Measurements from ENCODE around the gene RNF152.

The RNF152 gene, protein sequence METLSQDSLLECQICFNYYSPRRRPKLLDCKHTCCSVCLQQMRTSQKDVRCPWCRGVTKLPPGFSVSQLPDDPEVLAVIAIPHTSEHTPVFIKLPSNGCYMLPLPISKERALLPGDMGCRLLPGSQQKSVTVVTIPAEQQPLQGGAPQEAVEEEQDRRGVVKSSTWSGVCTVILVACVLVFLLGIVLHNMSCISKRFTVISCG

DNA sequence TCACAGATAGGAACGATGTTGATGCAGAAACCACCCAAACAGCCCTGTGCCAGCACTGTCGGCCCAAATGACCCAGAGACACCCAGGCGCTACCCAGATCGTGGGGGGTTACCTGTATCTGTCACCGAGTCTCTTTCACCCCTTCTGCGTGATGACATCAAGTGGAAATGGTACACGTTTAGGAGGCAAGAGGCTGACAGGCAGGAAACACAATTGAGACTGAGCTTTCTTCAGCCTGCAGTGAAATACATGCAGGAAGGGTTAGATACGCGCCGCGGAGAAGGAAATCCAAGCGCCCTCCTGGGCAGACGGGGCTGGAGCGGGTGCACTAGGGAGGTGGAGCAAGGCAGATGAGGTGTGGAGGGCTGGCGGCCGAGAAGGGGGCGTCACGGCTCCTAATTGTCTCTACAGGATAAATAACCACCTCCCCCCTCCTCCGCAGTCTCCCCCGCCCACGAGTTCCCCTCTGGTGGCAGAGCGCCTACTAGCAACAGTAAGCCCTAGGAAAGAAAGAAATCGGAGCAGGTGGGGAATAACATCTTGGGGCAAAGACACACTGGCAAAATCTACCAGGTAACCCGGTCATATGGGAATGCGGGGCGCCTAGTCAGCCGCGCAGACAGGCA, at the start of gene RNF152:
Gene RNF152, minus strand, starts transcription at position 325 of the 626 bp plus-strand sequence. CDS start 76,544 bp downstream, outside the sequence.
- DNase-seq: peak; percentile 28

- no peak for DNase-seq
Observed at GRCh38 chr18:61941948-61942471, 49.2 kb upstream of the RNF152 start.

GRCh38 chr18:61939046-61939674, 46.4 kb upstream of the RNF152 start:
- DNase-seq: no peak

GRCh38 chr18:61935362-61935761, 42.6 kb upstream of the RNF152 start:
- DNase-seq: no peak

GRCh38 chr18:61931654-61932379, 39.0 kb upstream of the RNF152 start:
- no peak for DNase-seq

- DNase-seq: no peak
Observed at GRCh38 chr18:61929881-61930640, 37.3 kb upstream of the RNF152 start.

DNA sequence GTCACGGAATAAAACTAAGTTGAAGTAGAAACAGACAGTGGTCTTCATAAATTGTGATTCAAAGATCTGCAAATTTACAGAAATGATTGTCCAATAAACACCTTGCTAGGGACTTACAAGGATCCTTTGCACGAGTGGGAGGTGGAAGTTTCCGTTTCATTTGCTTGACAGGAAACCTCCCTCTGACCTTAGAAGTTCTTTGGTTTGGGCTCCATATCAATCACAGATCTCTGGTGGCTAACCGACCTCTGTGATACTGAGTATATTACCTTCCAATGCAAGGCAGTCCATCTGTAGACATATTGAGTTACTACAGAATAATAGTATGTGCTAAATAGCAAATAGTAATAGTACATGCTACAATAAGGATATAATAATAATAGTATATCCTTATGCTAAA, 33.7 kb upstream of the RNF152 start:
- DNase-seq: no peak

DNA sequence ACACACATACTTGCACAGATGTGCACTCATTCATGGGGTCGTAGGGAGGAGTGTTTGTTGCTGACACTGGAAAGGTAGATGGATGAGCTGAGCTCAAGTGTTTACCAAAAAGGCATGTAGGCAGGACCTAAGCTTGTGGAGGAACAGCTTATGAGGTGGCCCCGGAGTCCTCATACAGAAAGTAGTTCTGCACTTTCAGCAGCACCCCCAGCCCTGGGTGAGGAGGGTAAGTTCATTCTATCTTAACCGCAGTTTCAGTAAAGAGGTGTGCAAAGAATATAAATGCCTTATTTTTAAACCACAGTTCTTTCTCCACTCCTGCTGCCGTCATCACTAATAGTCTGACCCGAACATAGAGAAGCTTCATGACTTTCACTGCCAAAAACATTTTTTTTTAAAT, 31.7 kb upstream of the RNF152 start:
- DNase-seq: no peak

GRCh38 chr18:61922435-61922834, 29.6 kb upstream of the RNF152 start:
- DNase-seq: no peak

DNA sequence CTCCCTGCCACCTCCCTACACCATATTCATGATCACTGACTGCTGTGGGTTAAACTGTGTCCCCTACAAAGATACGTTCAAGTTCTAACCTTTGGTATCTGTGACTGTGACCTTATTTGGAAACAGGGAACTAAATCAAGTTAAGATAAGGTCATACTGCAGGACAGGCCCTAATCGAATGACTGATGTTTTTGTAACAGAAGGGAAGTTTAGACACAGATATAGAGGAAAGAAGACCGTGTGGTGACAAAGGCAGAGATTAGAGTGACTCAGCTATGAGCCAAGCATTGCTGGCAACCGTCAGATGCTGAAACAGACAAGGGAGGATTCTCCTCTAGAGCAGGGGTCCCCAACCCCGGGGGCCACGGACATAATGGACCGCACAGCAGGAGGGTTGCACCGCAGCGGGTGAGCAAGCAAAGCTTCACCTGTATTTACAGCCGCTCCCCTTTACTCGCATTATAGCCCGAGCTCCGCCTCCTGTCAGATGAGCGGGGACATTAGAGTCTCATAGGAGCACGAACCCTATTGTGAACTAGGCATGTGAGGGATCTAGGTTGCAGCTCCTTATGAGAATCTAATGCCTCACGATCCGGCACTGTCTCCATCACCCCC, 28.9 kb upstream of the RNF152 start:
- DNase-seq: no peak

DNA sequence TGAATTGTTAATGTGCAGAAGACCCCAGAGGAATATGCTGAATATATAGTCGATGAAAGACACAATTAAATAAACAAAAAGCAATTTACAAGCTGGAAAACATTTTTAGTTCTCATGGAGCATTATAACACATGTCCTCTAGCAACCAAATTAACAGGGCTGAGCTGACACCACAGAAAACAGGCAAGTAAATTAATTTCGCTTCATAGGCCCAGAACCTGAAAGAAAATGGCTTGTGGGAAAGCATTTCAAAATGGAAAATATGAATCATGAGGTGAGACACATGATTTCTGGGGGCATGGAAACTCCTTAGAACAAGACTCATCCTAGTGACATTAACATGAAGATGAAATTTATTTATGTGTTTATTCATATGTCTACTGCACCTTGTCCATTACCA, 25.0 kb upstream of the RNF152 start:
- DNase-seq: no peak

DNA sequence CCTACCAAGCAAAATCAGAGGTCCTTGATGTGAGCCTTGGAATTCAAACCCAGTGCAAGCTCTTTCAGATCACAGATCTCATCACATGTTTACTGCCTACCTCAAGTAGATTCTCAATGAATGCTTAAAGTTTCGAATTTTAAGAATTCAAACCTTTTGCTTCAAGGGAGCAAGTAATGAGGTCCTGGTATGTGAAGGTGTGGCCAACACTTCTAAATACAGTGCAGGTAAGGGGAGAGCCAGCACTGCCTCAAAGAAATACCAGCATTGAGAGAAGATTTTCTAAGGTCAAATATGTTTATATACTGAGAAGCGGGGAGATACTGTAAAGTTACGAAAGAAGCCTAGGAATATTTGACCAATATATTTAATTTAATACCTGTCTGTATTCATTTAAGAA, 19.7 kb upstream of the RNF152 start:
- no peak for DNase-seq

- no peak for DNase-seq
Observed at GRCh38 chr18:61910101-61910500, 17.3 kb upstream of the RNF152 start.

GRCh38 chr18:61908661-61909060, 15.9 kb upstream of the RNF152 start:
- DNase-seq: no peak

- DNase-seq: peak; percentile 16
Observed at GRCh38 chr18:61901323-61901986, 8.6 kb upstream of the RNF152 start.

- DNase-seq: no peak
Observed at GRCh38 chr18:61900504-61901281, 7.9 kb upstream of the RNF152 start.

GRCh38 chr18:61898640-61899101, 5.9 kb upstream of the RNF152 start:
- no peak for DNase-seq

- DNase-seq: no peak
Observed at GRCh38 chr18:61896757-61897156, 4.0 kb upstream of the RNF152 start.

GRCh38 chr18:61896118-61896517, 3.3 kb upstream of the RNF152 start:
- no peak for DNase-seq

- DNase-seq: no peak
Observed at GRCh38 chr18:61894751-61895524, 2.1 kb upstream of the RNF152 start.

Measured in DMS79 treated with DMSO at 0.1 percent for 48 hours (cell line).